NCI-H2171 (cell line): ENCODE results near the gene ME3.
"Not testable (repeated sequence)": the region's sequence is repeated elsewhere in the genome, so short reads cannot be mapped to it uniquely, and the experiment has no call there.

Experiments
- DNase-seq: peaks from one replicate; lab custom pipeline; 2025; lab: John Stamatoyannopoulos, UW

ME3 gene

DNA sequence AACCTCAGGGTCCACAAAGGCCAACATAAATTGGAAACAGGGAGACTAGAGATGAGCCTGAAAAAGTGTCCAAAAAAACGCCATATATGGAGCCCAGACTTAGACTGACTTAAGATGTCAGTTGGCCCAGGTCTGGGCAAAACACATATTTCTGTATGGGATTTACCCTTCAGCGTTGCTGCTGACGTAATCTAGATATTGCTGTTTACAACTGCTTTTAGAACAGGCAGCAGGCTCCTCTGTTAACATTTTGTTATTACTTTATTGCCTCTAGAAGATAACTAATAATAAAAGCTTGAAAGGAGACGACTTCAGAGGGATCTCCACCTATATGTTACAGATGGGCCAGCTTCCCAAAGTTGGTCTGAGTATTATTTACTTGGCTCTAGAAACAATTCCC is 8.7 kb downstream of the ME3 start:
- DNase-seq, result no peak

GRCh38 chr11:86663291-86663690 is 9.1 kb downstream of the ME3 start:
- no peak for DNase-seq

GRCh38 chr11:86660736-86661135 is 11.7 kb downstream of the ME3 start:
- DNase-seq, result no peak

DNA sequence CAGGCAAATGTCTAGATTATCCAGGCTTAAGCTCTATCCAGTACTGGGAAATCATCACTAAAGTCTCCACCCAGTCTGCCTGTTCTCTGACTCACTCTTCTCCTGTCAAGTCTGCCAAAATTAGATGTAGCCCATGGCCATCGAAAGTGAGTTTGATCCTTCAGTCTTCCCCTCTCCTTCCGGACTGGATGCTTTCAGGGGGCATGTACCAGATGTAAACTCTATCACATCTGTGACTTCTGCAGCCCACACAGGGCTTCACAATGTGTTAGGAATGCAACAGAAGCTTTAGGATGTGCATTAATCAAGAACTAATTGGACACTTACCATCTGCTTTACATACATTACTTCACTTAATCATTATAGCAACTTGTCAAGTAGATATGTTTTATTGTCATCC is 12.3 kb downstream of the ME3 start:
- DNase-seq, result no peak

GRCh38 chr11:86658534-86658933 is 13.9 kb downstream of the ME3 start:
- no peak for DNase-seq

GRCh38 chr11:86645212-86645611 is 27.2 kb downstream of the ME3 start:
- not testable (repeated sequence) for DNase-seq

DNA sequence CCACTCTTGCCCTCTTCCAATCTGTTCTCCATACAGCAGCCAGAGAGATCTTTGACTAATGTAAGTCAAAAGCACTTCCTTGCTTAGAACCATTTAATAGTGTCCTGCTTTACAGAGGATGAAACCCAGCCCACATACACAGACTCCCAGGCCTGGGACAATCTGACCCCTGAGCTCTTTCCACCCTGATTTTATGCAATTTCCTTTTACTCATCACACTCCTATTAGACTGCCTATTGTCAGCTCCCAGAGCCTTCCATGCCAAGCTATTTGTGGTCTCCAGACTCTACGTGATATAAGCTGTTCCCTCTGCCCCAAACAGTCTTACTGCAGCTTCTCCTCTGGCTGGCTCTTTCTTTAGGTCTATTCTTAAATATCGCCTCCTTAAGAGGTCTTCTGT is 28.1 kb downstream of the ME3 start:
- no peak for DNase-seq

DNA sequence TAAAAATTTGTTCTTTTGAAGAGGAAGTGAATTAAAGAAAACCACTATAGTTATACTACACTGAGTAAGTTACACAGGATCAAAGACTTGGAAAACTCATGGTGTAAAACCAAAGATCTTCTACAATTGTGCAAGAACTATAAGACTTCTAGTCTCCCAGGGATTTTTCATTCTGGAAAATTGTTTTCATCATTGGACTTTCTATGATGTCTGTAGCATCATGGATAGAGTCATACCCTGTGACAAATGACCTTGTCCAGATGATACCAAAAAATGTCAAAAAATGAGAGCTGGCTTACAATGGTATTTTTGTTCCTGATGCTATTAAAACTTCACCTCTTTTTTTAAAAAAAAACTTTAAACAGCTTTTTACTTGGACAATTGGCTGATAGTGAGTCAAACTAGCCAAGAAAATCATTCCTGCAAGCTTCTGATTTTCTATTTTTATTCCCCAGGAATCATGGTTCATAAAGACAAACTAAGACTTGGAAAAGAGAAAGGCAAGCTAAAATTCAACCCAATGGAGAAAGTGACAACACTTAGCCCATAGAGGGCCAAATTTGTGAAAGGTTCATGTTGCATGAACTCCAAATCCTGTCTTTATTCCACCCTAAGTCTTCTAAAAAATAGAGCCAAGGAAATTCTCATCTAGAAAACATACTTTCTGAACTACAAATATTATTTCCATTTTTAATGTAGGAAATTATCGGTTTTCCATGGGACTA is 30.7 kb downstream of the ME3 start:
- no peak for DNase-seq

GRCh38 chr11:86639137-86639536 is 33.3 kb downstream of the ME3 start:
- no peak for DNase-seq

GRCh38 chr11:86638673-86639072 is 33.7 kb downstream of the ME3 start:
- no peak for DNase-seq

GRCh38 chr11:86637988-86638387 is 34.4 kb downstream of the ME3 start:
- DNase-seq, result no peak

GRCh38 chr11:86636275-86636674 is 36.1 kb downstream of the ME3 start:
- no peak for DNase-seq

GRCh38 chr11:86632499-86633269 is 39.7 kb downstream of the ME3 start:
- DNase-seq, result no peak

DNA sequence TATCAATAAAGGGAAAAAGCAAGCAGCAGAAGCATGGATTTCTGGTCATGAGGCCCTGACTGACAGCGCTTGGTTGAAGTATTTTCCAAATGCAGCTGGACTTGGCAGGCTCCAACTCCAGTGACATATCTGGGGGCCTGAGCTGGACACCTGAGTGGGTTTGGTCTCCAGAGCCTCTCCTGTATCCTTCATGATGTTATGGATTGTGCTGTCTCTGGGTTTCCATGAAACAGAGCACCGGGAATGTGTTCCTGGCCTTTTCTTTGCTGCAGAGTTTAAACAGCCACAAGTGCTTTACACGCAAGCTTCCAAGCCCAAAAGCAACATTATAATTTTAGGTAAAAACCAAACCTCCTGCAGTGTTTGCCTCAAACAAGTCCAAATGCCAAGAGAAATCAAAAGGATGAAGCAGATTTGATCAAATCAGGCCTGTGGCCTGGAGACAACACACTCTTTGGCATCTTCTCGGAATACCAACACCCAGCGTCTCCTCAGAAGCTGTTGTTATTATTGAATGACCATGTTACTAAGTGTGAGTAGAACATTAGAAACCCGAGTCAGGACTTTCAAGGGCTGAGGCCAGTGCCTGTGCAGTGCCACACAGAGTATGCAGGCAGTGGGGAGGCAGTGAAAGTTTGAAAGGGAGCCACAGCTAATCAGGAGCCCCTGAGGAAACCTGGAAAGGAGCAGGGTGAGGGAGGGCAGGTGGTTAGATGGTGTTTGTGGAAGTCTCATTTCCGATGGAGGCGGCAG is 42.0 kb downstream of the ME3 start:
- no peak for DNase-seq

GRCh38 chr11:86629045-86629706 is 43.2 kb downstream of the ME3 start:
- DNase-seq, result no peak

DNA sequence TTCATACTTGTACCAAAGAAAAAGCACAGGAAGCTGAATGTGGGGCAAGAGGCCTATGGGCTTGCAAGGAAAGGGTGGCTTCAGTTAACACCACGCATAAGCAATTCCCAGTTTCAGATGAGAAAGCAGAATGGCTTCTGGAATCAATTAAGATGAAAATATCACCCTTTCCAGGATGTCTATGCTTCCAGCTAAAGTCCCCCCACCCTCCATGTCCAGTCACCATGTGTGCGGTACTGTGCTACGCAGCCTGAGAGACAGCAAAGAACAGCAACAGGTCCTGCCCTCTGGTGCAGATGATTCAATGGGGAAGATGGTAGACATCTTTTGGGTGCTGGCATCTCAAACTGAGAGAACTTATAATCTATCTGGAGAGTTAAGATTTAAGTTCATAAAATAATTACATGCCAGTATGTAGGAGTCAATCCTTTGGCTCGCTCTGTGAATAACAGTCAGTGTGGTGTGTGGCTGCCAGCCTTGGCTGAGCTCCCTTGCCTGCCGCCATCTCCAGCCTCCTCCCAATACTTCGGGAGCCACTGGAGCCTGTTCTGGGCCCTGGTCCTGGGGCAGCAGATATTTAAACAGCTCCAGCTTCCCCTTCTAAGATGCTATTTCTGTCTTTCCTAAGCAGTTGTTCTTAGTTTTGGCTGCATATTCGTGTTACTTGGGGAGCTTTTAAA is 44.5 kb downstream of the ME3 start:
- no peak for DNase-seq

- no peak for DNase-seq
Observed at GRCh38 chr11:86625981-86626380, 46.4 kb downstream of the ME3 start.

DNA sequence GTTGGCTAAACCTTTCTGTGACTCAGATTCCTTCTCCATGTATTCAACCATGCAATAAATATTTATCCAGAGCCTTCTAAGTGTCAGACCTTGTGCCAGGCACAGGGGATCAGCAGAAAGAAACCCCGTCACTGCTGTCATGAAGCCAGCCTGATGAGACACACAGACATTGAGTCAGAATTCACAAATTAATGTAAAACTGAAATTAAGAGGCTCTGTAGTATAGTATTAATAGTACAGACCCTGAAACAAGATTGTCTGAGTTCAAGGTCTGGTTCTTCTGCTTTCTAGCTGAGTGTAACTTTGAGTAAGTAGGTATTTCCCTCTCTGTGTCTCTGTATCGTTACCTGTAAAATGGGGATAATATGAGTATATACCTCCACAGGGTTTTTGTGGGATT is 46.9 kb downstream of the ME3 start:
- no peak for DNase-seq

DNA sequence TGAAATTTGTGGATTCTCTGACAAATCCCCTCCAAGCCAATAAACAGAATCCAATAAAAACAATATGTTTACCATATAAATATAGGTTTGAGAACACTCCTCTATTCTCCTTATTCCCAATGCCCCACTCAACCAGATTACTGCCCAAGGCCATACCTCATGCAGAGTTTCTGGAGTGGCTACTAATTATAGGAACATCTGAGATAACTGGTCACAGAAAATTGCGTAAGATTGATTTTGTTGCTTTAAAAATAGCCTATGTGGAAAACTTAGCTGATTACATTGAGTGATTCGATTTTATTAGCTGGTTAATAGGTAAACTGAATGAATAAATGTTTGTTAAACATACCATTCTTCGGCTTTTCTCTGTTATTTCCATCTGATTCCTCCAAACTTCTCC is 48.0 kb downstream of the ME3 start:
- DNase-seq, result no peak

DNA sequence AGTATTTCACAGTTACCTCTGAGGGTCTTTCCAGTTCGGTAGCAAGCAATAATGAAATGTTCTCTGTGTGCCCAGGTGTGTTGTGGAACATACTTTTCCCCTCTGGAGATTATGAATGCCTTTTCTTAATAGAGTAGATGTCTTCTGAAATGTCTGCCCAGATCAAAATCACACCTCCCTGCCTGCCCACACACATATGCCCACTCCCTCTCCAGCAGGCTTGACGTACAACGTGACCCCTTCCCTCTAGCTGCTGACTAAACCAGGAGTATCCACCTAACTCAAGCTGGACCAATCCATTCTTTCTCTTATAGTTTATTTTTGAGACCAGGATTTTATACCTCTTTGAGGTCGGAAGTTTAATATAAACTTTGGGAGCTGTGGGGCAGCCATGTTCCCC is 48.7 kb downstream of the ME3 start:
- DNase-seq, result no peak

GRCh38 chr11:86623041-86623621 is 49.3 kb downstream of the ME3 start:
- no peak for DNase-seq
